Esophagus squamous epithelium (tissue), 5 donors: ENCODE results near the gene KLF1. TPM values are rescaled to one million over a fixed set of nuclear protein-coding genes. Genes with fewer than 3 reads are reported as not detected.

Experiments
- DNase-seq: peaks from one replicate; lab custom pipeline; 2025; lab: John Stamatoyannopoulos, UW
- H3K27ac ChIP-seq, 4 donors: fragments of 200-600 bp; sonication (generic); one replicate each; pipeline ENCODE4 v1.5.1; 2016 to 2019; ENCODE audit warnings: mild to moderate bottlenecking in 1 of 4
- H3K27me3 ChIP-seq, 4 donors: fragments of 200-600 bp; sonication (generic); 1 replicate in 3 of 4; 2 replicates in 1 of 4; pipeline versions ENCODE4 v1.5.1 to v1.6.0; 2017 to 2021; ENCODE audit warnings: antibody characterized with exemption in 1 of 4
- H3K36me3 ChIP-seq, 3 donors: fragments of 200-600 bp; sonication (generic); one replicate each; pipeline ENCODE4 v1.5.1; 2016 to 2019
- H3K4me1 ChIP-seq, 3 donors: fragments of 200-600 bp; sonication (generic); one replicate each; pipeline ENCODE4 v1.5.1; 2017 to 2019
- H3K4me3 ChIP-seq, 4 donors: fragments of 200-600 bp; sonication (generic); 1 replicate in 3 of 4; 2 replicates in 1 of 4; pipeline ENCODE4 v1.5.1; 2016 to 2019; ENCODE audit warnings: mild to moderate bottlenecking in 2 of 4, moderate library complexity in 1 of 4
- H3K9me3 ChIP-seq, 3 donors: fragments of 200-600 bp; sonication (generic); one replicate each; pipeline ENCODE4 v1.5.1; 2016 to 2019
- POLR2A ChIP-seq, 4 donors: fragments of 450-650 bp; IDR thresholded peaks; one replicate each; pipeline ENCODE4 v1.6.1; 2017; ENCODE audit warnings: antibody characterized with exemption in 4 of 4, mild to moderate bottlenecking in 4 of 4, moderate library complexity in 3 of 4
- WGBS, 2 donors: methylation state at CpG; one replicate each; pipeline ENCODE4 v1.1.5; 2018; 5-methylcytosine and 5-hydroxymethylcytosine counted together
- intact Hi-C: fragments of 100-400 bp; cut with DNase I; formaldehyde crosslinking; loops from one replicate; pipeline ENCODE4 v1.15.0; 2022
- total RNA-seq, 4 donors: library from RNA; depleted of rRNA; stranded (reverse); fragments of >200 nt; gene quantifications; one replicate each; pipeline ENCODE4 v1.1.0, GENCODE V29; 2016
- TF ChIP-seq, protein P1 (sequence below), 6 experiments: fragments of 450-650 bp in 4 of 6; fragments of 200-600 bp in 2 of 6; sonication (generic) in 2 of 6; IDR thresholded peaks; one replicate each; pipeline ENCODE4 v1.5.1; 2016 to 2019; ENCODE audit warnings: antibody characterized with exemption in 6 of 6, mild to moderate bottlenecking in 4 of 6, moderate library complexity in 4 of 6
- donor health status: DM: yes; HTN: yes; CAD: no.

KLF1 gene
- total RNA-seq, 4 donors from 2014 or later, result not detected

GRCh38 chr19:12872941-12873890 is 13.8 kb downstream of the KLF1 start:
- Histone ChIP-seq H3K27me3 (no peaks in the 10 kb centered on the region), H3K36me3 (peaks cover 13 to 46% (median 15%) of the 10 kb centered on the region in 3 donors), H3K4me1 (peaks cover 0 to 8% (median 6%) of the 10 kb centered on the region in 3 donors), H3K9me3 (no peaks in the 10 kb centered on the region), H3K4me3 (peak overlapping the region in 3 of 4 donors; percentile 23 to 49 (median 30)), H3K27ac (peak overlapping the region in 2 of 4 donors; percentile 9 to 39)
- WGBS, 2 donors, result 64 to 71% methylated on average over 20 to 37 of the region's 70 CpGs
- no peak for TF ChIP-seq POLR2A (IDR thresholded peaks at IDR 0.05)
- TF ChIP-seq, protein P1, sequence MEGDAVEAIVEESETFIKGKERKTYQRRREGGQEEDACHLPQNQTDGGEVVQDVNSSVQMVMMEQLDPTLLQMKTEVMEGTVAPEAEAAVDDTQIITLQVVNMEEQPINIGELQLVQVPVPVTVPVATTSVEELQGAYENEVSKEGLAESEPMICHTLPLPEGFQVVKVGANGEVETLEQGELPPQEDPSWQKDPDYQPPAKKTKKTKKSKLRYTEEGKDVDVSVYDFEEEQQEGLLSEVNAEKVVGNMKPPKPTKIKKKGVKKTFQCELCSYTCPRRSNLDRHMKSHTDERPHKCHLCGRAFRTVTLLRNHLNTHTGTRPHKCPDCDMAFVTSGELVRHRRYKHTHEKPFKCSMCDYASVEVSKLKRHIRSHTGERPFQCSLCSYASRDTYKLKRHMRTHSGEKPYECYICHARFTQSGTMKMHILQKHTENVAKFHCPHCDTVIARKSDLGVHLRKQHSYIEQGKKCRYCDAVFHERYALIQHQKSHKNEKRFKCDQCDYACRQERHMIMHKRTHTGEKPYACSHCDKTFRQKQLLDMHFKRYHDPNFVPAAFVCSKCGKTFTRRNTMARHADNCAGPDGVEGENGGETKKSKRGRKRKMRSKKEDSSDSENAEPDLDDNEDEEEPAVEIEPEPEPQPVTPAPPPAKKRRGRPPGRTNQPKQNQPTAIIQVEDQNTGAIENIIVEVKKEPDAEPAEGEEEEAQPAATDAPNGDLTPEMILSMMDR (IDR thresholded peaks at IDR 0.05), result no peak
- no peak for DNase-seq
- intact Hi-C loops, result no loop called here

DNA sequence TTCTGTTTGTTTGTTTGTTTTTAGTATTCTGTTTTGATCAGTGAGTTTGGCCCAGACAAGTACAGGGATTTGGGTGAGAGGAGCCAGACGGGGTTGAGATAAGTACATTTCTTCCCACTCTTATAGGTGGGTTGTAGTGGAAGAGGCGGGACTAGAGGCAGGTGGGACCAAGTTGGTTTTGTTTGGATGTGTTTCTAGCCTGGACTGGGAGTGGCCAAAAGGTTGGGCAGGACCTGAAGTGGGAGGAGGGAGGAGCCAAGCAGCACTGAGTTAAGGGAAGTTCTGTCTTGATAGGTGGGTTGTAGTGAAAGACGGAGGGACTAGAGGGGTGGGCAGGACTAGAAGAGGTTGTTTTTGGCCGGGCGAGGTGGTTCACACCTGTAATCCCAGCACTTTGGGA is 14.7 kb downstream of the KLF1 start:
- intact Hi-C loops, result no loop called here

DNA sequence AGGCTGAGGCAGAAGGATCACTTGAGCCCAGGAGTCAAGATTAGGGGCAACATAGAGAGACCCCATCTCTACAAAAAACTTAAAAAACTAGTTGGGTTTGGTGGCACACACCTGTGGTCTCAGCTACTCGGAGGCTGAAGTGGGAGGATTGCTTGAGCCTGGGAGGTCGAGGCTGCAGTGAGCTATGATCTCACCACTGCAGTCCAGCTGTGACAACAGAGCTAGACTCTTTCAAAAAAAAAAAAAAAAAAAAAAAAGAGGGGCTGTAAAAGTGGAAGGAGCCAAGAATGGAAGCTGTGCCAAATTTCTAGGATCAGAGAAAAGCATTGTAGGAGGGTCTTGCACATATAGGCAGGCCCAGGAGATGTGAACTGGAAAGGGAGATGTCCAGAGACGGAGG is 15.3 kb downstream of the KLF1 start:
- WGBS, 2 donors, result 71 to 78% methylated on average over 2 to 3 of the region's 3 CpGs
- TF ChIP-seq, protein P1 (IDR thresholded peaks at IDR 0.05), result no peak
- TF ChIP-seq POLR2A (IDR thresholded peaks at IDR 0.05), result no peak
- no peak for DNase-seq
- H3K36me3 ChIP-seq, result peaks cover under 1 to 30% (median 2%) of the 10 kb centered on the region in 3 donors
- intact Hi-C loops, result no loop called here
- H3K9me3 ChIP-seq, result no peaks in the 10 kb centered on the region
- H3K27me3 ChIP-seq, result peaks cover 0 to 6% (median 0%) of the 10 kb centered on the region in 4 donors
- peaks cover 7 to 23% (median 17%) of the 10 kb centered on the region in 3 donors for H3K4me1 ChIP-seq
- H3K27ac ChIP-seq, result no peak overlapping the region
- no peak overlapping the region for H3K4me3 ChIP-seq

More for the DNA sequence above, 14.7 kb downstream of the KLF1 start:
- Histone ChIP-seq H3K4me3 (no peak overlapping the region), H3K27me3 (peaks cover 0 to 5% (median 0%) of the 10 kb centered on the region in 4 donors), H3K9me3 (no peaks in the 10 kb centered on the region), H3K27ac (no peak overlapping the region), H3K4me1 (peaks cover 6 to 17% (median 11%) of the 10 kb centered on the region in 3 donors), H3K36me3 (peaks cover 6 to 36% (median 7%) of the 10 kb centered on the region in 3 donors)
- WGBS, 2 donors, result 81 to 90% methylated on average over 5 of the region's 5 CpGs
- no peak for DNase-seq
- no peak for TF ChIP-seq POLR2A (IDR thresholded peaks at IDR 0.05)
- TF ChIP-seq, protein P1 (IDR thresholded peaks at IDR 0.05), result no peak

DNA sequence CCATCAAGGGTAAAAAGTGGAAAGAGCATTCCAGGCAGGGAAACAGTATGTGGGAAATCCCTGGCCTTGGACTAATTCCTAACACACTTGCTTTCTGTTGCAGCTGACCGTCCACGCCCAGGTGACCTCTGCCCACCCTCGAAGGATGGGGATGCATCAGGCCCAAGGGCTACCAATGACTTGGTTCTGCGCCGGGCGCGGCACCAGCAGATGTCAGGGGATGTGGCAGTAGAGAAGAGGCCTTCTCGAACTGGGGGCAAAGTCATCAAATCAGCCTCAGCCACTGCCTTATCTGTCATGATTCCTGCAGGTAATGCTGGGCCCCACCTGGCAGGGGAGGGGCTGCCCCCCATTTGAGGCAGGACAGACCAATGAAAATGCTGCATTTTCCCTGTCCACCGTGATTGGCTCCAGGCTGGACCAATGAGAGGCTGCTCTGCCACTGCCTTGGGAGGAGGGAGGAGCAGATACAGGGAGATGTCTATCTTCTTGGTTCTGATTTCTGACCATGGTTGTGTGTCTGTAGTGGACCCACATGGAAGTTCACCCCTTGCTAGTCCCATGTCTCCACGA is 18.4 kb downstream of the KLF1 start:
- WGBS, 2 donors, result 92 to 98% methylated on average over 7 of the region's 10 CpGs
- no peak for DNase-seq
- Histone ChIP-seq H3K27ac (no peak overlapping the region), H3K4me3 (no peak overlapping the region), H3K27me3 (peaks cover 0 to 6% (median 0%) of the 10 kb centered on the region in 4 donors), H3K4me1 (peaks cover 7 to 19% (median 12%) of the 10 kb centered on the region in 3 donors), H3K9me3 (no peaks in the 10 kb centered on the region), H3K36me3 (no peaks in the 10 kb centered on the region)
- TF ChIP-seq, protein P1 (IDR thresholded peaks at IDR 0.05), result no peak
- no peak for TF ChIP-seq POLR2A (IDR thresholded peaks at IDR 0.05)
- intact Hi-C loops, result no loop called here
